ENCODE results near the gene CRYGS. TPM values are rescaled to one million over a fixed set of nuclear protein-coding genes. Genes with fewer than 3 reads are reported as not detected.

The CRYGS gene
- total and polyA plus RNA-seq, 2 experiments from 2014 or later = 2.0 to 2.9 TPM

DNA sequence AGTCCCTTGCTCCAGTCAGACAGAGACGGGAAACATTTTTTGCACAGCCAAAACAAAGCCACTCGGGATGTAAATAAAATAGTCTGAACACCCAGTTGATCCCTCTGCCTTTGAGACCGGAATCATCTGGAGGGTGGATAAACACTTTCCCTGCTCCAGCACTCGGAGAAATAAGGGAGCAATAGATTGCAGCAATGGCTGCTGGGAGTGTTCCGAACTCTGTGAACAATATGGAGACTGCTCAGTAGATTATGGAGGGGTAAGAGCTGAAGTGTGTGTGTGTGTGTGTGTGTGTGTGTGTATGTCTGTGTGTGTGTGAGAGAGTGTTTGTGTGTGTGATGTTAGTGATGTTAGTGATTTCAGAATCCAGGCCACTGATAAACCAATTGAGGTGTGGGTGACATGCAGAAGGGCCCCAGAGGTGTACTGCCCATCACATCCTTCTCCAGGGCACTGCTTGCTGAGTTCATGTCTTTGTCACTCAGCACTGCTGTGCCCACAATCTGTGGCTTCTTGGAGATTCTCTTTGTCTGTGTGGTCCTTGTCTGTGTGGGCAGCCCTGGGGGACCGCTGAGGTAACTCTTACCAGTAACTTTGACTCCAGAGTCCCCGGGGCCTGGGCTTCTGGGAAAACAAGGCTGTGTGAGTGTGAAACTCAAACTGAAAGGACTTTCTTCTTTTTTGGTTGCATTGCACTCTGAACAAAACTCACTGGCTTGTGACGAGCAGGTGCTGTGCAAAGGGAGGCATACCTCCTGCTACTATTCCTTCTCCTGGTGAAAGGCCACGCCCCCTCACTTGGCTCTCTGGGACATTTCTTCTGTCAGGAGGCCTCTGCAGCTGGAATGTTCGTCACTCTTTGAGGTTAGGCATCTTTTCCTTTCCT, 23.0 kb downstream of the CRYGS start:
- DNase-seq (ENCODE audit: low spot score) = peak; percentile 34

More for the DNA sequence above, 23.0 kb downstream of the CRYGS start:
- no peaks in the 10 kb centered on the region for H4K20me1 ChIP-seq (replicated peaks; ENCODE audit: insufficient read depth)
- peaks cover 3% of the 10 kb centered on the region; the same call in 1 of the 3 replicates for H3K9me3 Mint-ChIP-seq
- TF ChIP-seq JUNB (IDR thresholded peaks at IDR 0.05; ENCODE audit: unreplicated experiment) = no peak
- TF ChIP-seq NANOG (IDR thresholded peaks at IDR 0.05; ENCODE audit: borderline replicate concordance) = no peak
- TF ChIP-seq POLR2AphosphoS5 (IDR thresholded peaks at IDR 0.05; ENCODE audit: low read depth) = no peak
- TF ChIP-seq, protein P1, sequence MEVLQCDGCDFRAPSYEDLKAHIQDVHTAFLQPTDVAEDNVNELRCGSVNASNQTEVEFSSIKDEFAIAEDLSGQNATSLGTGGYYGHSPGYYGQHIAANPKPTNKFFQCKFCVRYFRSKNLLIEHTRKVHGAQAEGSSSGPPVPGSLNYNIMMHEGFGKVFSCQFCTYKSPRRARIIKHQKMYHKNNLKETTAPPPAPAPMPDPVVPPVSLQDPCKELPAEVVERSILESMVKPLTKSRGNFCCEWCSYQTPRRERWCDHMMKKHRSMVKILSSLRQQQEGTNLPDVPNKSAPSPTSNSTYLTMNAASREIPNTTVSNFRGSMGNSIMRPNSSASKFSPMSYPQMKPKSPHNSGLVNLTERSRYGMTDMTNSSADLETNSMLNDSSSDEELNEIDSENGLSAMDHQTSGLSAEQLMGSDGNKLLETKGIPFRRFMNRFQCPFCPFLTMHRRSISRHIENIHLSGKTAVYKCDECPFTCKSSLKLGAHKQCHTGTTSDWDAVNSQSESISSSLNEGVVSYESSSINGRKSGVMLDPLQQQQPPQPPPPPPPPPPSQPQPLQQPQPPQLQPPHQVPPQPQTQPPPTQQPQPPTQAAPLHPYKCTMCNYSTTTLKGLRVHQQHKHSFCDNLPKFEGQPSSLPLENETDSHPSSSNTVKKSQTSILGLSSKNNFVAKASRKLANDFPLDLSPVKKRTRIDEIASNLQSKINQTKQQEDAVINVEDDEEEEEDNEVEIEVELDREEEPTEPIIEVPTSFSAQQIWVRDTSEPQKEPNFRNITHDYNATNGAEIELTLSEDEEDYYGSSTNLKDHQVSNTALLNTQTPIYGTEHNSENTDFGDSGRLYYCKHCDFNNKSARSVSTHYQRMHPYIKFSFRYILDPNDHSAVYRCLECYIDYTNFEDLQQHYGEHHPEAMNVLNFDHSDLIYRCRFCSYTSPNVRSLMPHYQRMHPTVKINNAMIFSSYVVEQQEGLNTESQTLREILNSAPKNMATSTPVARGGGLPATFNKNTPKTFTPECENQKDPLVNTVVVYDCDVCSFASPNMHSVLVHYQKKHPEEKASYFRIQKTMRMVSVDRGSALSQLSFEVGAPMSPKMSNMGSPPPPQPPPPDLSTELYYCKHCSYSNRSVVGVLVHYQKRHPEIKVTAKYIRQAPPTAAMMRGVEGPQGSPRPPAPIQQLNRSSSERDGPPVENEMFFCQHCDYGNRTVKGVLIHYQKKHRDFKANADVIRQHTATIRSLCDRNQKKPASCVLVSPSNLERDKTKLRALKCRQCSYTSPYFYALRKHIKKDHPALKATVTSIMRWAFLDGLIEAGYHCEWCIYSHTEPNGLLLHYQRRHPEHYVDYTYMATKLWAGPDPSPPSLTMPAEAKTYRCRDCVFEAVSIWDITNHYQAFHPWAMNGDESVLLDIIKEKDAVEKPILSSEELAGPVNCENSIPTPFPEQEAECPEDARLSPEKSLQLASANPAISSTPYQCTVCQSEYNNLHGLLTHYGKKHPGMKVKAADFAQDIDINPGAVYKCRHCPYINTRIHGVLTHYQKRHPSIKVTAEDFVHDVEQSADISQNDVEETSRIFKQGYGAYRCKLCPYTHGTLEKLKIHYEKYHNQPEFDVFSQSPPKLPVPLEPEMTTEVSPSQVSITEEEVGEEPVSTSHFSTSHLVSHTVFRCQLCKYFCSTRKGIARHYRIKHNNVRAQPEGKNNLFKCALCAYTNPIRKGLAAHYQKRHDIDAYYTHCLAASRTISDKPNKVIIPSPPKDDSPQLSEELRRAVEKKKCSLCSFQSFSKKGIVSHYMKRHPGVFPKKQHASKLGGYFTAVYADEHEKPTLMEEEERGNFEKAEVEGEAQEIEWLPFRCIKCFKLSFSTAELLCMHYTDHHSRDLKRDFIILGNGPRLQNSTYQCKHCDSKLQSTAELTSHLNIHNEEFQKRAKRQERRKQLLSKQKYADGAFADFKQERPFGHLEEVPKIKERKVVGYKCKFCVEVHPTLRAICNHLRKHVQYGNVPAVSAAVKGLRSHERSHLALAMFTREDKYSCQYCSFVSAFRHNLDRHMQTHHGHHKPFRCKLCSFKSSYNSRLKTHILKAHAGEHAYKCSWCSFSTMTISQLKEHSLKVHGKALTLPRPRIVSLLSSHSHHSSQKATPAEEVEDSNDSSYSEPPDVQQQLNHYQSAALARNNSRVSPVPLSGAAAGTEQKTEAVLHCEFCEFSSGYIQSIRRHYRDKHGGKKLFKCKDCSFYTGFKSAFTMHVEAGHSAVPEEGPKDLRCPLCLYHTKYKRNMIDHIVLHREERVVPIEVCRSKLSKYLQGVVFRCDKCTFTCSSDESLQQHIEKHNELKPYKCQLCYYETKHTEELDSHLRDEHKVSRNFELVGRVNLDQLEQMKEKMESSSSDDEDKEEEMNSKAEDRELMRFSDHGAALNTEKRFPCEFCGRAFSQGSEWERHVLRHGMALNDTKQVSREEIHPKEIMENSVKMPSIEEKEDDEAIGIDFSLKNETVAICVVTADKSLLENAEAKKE (CRISPR knock-in tag; IDR thresholded peaks at IDR 0.05) = no peak
- TF ChIP-seq, protein P2, sequence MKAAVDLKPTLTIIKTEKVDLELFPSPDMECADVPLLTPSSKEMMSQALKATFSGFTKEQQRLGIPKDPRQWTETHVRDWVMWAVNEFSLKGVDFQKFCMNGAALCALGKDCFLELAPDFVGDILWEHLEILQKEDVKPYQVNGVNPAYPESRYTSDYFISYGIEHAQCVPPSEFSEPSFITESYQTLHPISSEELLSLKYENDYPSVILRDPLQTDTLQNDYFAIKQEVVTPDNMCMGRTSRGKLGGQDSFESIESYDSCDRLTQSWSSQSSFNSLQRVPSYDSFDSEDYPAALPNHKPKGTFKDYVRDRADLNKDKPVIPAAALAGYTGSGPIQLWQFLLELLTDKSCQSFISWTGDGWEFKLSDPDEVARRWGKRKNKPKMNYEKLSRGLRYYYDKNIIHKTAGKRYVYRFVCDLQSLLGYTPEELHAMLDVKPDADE (IDR thresholded peaks at IDR 0.05) = no peak
- no peak for TF ChIP-seq EZH2phosphoT487 (IDR thresholded peaks at IDR 0.05; ENCODE audit: unreplicated experiment)
- TF ChIP-seq CREB1 (CRISPR knock-in tag; IDR thresholded peaks at IDR 0.05; ENCODE audit: low read depth) = no peak
- TF ChIP-seq ZNF331 (CRISPR knock-in tag; IDR thresholded peaks at IDR 0.05; ENCODE audit: low read depth) = no peak
- TF ChIP-seq EZH2 (IDR thresholded peaks at IDR 0.05; ENCODE audit: low read depth, unreplicated experiment) = no peak
- no peak for TF ChIP-seq STAT1 (IDR thresholded peaks at IDR 0.05; ENCODE audit: unreplicated experiment)
- TF ChIP-seq, protein P3, sequence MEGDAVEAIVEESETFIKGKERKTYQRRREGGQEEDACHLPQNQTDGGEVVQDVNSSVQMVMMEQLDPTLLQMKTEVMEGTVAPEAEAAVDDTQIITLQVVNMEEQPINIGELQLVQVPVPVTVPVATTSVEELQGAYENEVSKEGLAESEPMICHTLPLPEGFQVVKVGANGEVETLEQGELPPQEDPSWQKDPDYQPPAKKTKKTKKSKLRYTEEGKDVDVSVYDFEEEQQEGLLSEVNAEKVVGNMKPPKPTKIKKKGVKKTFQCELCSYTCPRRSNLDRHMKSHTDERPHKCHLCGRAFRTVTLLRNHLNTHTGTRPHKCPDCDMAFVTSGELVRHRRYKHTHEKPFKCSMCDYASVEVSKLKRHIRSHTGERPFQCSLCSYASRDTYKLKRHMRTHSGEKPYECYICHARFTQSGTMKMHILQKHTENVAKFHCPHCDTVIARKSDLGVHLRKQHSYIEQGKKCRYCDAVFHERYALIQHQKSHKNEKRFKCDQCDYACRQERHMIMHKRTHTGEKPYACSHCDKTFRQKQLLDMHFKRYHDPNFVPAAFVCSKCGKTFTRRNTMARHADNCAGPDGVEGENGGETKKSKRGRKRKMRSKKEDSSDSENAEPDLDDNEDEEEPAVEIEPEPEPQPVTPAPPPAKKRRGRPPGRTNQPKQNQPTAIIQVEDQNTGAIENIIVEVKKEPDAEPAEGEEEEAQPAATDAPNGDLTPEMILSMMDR (conservative IDR thresholded peaks at IDR 0.05; ENCODE audit: low read depth in 2 of 2) = no peak
- TF ChIP-seq, protein P4, sequence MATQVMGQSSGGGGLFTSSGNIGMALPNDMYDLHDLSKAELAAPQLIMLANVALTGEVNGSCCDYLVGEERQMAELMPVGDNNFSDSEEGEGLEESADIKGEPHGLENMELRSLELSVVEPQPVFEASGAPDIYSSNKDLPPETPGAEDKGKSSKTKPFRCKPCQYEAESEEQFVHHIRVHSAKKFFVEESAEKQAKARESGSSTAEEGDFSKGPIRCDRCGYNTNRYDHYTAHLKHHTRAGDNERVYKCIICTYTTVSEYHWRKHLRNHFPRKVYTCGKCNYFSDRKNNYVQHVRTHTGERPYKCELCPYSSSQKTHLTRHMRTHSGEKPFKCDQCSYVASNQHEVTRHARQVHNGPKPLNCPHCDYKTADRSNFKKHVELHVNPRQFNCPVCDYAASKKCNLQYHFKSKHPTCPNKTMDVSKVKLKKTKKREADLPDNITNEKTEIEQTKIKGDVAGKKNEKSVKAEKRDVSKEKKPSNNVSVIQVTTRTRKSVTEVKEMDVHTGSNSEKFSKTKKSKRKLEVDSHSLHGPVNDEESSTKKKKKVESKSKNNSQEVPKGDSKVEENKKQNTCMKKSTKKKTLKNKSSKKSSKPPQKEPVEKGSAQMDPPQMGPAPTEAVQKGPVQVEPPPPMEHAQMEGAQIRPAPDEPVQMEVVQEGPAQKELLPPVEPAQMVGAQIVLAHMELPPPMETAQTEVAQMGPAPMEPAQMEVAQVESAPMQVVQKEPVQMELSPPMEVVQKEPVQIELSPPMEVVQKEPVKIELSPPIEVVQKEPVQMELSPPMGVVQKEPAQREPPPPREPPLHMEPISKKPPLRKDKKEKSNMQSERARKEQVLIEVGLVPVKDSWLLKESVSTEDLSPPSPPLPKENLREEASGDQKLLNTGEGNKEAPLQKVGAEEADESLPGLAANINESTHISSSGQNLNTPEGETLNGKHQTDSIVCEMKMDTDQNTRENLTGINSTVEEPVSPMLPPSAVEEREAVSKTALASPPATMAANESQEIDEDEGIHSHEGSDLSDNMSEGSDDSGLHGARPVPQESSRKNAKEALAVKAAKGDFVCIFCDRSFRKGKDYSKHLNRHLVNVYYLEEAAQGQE (IDR thresholded peaks at IDR 0.05; ENCODE audit: unreplicated experiment) = no peak
- no peak for TF ChIP-seq ZNF114 (CRISPR knock-in tag; IDR thresholded peaks at IDR 0.05)
- H3K27me3 ChIP-seq (ENCODE audit: insufficient read depth) = no peaks in the 10 kb centered on the region
- ATAC-seq = peak; percentile 28; the same call in 1 of the 3 replicates
- no peaks in the 10 kb centered on the region for H3F3A ChIP-seq (replicated peaks; ENCODE audit: low read depth)
- H3K27ac Mint-ChIP-seq = no peak overlapping the region
- no peaks in the 10 kb centered on the region for H3K79me2 ChIP-seq (replicated peaks; ENCODE audit: insufficient read depth)
- no peaks in the 10 kb centered on the region for H3K9me2 ChIP-seq (ENCODE audit: insufficient read depth)
- H3K4me1 ChIP-seq (ENCODE audit: insufficient read depth) = peaks cover 10% of the 10 kb centered on the region; the same call in 1 of the 2 replicates
- peaks cover 7% of the 10 kb centered on the region; the same call in 2 of the 3 replicates for H3K4me1 Mint-ChIP-seq
- no peak overlapping the region for H2AFZ ChIP-seq
- no peaks in the 10 kb centered on the region for H3K36me3 ChIP-seq (ENCODE audit: insufficient read depth)
- peaks cover 2% of the 10 kb centered on the region for H3K27me3 Mint-ChIP-seq (ENCODE audit: insufficient read depth, low read depth, poor library complexity)
- no peak overlapping the region for H3K4me3 ChIP-seq
- no peak overlapping the region for H3K4me2 ChIP-seq
- no peaks in the 10 kb centered on the region for H3K36me3 Mint-ChIP-seq (ENCODE audit: low read depth)
- no peak overlapping the region for H3K27ac ChIP-seq (ENCODE audit: low read depth)
- H3K4me3 Mint-ChIP-seq = no peak overlapping the region

Measured in GM23338 (cell line).